Measurements from ENCODE around the gene ZBTB2. TPM values are rescaled to one million over a fixed set of nuclear protein-coding genes. Genes with fewer than 3 reads are reported as not detected.

The ZBTB2 gene
- total RNA-seq, 1 experiment from 2014 or later, result 16.2 TPM

DNA sequence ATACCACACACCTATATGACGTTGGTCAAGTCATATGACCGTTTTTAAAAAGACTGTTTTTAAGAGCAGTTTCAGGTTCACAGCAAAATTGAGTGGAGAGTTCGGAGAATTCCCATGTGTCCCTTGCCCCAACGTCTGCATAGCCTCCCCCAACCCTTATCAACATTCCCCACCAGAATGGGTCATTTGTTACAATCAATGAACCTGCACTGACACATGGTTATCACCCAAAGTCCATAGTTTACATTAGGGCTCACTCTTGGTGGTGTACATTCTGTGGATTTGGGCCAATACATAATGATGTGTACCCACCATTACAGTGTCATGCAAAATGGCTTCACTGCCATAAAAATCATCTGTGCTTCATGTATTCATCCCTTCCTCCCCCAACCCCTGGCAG is 52.0 kb downstream of the ZBTB2 start:
- no peak for ATAC-seq
- Histone ChIP-seq H3K4me3 (ENCODE audit: low read depth in 2 of 2, low read length in 2 of 2) (no peak overlapping the region), H3K9me3 (ENCODE audit: control insufficient read depth, insufficient read depth, low read depth, low read length) (no peaks in the 10 kb centered on the region), H3K4me1 (ENCODE audit: control insufficient read depth, insufficient read depth, low read length) (no peaks in the 10 kb centered on the region), H3K36me3 (ENCODE audit: control insufficient read depth, insufficient read depth, low read length) (0 out of 2 replicates have a peak, but pooled peaks cover 2% of the 10 kb centered on the region), H3K27ac (ENCODE audit: low read length) (no peak overlapping the region), H3K27me3 (ENCODE audit: control insufficient read depth, insufficient read depth, low read length) (no peaks in the 10 kb centered on the region)
- TF ChIP-seq SIN3A (IDR thresholded peaks at IDR 0.05; ENCODE audit: borderline replicate concordance, insufficient read depth, low read depth, low read length) (no peak), POLR2AphosphoS5 (IDR thresholded peaks at IDR 0.05; ENCODE audit: low read depth, low read length) (no peak), TCF7L2 (IDR thresholded peaks at IDR 0.05; ENCODE audit: low read depth, low read length) (no peak)
- TF ChIP-seq, protein P1, sequence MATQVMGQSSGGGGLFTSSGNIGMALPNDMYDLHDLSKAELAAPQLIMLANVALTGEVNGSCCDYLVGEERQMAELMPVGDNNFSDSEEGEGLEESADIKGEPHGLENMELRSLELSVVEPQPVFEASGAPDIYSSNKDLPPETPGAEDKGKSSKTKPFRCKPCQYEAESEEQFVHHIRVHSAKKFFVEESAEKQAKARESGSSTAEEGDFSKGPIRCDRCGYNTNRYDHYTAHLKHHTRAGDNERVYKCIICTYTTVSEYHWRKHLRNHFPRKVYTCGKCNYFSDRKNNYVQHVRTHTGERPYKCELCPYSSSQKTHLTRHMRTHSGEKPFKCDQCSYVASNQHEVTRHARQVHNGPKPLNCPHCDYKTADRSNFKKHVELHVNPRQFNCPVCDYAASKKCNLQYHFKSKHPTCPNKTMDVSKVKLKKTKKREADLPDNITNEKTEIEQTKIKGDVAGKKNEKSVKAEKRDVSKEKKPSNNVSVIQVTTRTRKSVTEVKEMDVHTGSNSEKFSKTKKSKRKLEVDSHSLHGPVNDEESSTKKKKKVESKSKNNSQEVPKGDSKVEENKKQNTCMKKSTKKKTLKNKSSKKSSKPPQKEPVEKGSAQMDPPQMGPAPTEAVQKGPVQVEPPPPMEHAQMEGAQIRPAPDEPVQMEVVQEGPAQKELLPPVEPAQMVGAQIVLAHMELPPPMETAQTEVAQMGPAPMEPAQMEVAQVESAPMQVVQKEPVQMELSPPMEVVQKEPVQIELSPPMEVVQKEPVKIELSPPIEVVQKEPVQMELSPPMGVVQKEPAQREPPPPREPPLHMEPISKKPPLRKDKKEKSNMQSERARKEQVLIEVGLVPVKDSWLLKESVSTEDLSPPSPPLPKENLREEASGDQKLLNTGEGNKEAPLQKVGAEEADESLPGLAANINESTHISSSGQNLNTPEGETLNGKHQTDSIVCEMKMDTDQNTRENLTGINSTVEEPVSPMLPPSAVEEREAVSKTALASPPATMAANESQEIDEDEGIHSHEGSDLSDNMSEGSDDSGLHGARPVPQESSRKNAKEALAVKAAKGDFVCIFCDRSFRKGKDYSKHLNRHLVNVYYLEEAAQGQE (IDR thresholded peaks at IDR 0.05; ENCODE audit: insufficient read depth in 1 of 2, low read depth in 2 of 2, low read length in 1 of 2), result no peak
- TF ChIP-seq, protein P2, sequence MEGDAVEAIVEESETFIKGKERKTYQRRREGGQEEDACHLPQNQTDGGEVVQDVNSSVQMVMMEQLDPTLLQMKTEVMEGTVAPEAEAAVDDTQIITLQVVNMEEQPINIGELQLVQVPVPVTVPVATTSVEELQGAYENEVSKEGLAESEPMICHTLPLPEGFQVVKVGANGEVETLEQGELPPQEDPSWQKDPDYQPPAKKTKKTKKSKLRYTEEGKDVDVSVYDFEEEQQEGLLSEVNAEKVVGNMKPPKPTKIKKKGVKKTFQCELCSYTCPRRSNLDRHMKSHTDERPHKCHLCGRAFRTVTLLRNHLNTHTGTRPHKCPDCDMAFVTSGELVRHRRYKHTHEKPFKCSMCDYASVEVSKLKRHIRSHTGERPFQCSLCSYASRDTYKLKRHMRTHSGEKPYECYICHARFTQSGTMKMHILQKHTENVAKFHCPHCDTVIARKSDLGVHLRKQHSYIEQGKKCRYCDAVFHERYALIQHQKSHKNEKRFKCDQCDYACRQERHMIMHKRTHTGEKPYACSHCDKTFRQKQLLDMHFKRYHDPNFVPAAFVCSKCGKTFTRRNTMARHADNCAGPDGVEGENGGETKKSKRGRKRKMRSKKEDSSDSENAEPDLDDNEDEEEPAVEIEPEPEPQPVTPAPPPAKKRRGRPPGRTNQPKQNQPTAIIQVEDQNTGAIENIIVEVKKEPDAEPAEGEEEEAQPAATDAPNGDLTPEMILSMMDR (IDR thresholded peaks at IDR 0.05), result no peak
- intact Hi-C loops (cut with micrococcal nuclease; ENCODE audit: unreplicated experiment), result no loop called here
- ChIA-PET POLR2A (no interaction called here), CTCF (no interaction called here)
- no TSS peak for BruUV-seq (replicated peaks)
- in situ Hi-C loops (cut with HindIII; ENCODE audit: low pct_unique_long_range_greater_than_20kb, low sequenced_read_pairs), result no loop called here
- no peak for DNase-seq (ENCODE audit: low read depth, low spot score)

DNA sequence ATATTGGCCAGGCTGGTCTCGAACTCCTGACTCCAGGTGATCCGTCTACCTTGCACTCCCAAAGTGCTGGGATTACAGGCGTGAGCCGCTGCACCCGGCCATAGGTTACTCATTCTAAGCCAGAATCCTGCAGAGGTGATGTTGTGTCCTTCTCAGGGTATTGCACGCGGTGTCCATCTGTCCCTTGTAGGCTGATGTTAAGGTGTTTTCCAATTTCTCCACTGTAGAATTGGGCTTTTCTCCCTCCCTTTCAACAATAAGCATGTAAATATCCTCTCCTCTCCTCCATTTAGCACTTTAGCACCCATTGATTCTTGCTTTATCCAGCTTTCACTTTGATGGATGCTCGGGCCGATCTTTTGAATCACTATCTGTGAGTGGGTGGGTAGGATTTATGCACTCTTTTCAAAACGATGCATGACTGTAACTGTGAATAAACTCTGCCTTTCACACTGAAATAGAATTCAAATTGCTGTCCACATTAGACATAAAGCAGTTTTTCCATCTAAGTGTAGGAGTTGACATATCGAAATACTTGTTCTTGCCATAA is 52.6 kb downstream of the ZBTB2 start:
- H3K9me3 ChIP-seq (ENCODE audit: control insufficient read depth, insufficient read depth, low read depth, low read length), result no peaks in the 10 kb centered on the region
- DNase-seq (ENCODE audit: low read depth, low spot score) (no peak), ATAC-seq (no peak)
- H3K27me3 ChIP-seq (ENCODE audit: control insufficient read depth, insufficient read depth, low read length), result no peaks in the 10 kb centered on the region
- CTCF ChIA-PET, result no interaction called here
- in situ Hi-C loops (cut with HindIII; ENCODE audit: low pct_unique_long_range_greater_than_20kb, low sequenced_read_pairs), result no loop called here
- H3K4me1 ChIP-seq (ENCODE audit: control insufficient read depth, insufficient read depth, low read length), result no peaks in the 10 kb centered on the region
- BruUV-seq (replicated peaks), result no TSS peak
- TF ChIP-seq, protein P1 (IDR thresholded peaks at IDR 0.05; ENCODE audit: insufficient read depth in 1 of 2, low read depth in 2 of 2, low read length in 1 of 2), result no peak
- TF ChIP-seq, protein P2 (IDR thresholded peaks at IDR 0.05), result no peak
- no peak for TF ChIP-seq SIN3A (IDR thresholded peaks at IDR 0.05; ENCODE audit: borderline replicate concordance, insufficient read depth, low read depth, low read length)
- TF ChIP-seq TCF7L2 (IDR thresholded peaks at IDR 0.05; ENCODE audit: low read depth, low read length), result no peak
- TF ChIP-seq POLR2AphosphoS5 (IDR thresholded peaks at IDR 0.05; ENCODE audit: low read depth, low read length), result no peak
- POLR2A ChIA-PET, result no interaction called here
- 0 out of 2 replicates have a peak, but pooled peaks cover under 1% of the 10 kb centered on the region for H3K36me3 ChIP-seq (ENCODE audit: control insufficient read depth, insufficient read depth, low read length)
- H3K27ac ChIP-seq (ENCODE audit: low read length), result no peak overlapping the region
- no peak overlapping the region for H3K4me3 ChIP-seq (ENCODE audit: low read depth in 2 of 2, low read length in 2 of 2)
- intact Hi-C loops (cut with micrococcal nuclease; ENCODE audit: unreplicated experiment), result no loop called here
